Stimulated activated naive CD8-positive, alpha-beta T cell treated with anti-CD3 and anti-CD28 coated beads, Interleukin-15, Interleukin-2, amounts not matched to agents 100 ng/mL and 50 ng/mL, for 24 hours (primary cell): ENCODE measurements around the gene NUTM1.

Source experiments
- H3K27ac Mint-ChIP-seq: one replicate; pipeline ENCODE4 v1.8.0; 2021; ENCODE audit warnings: mild to moderate bottlenecking, mixed read lengths
- H3K27me3 Mint-ChIP-seq: one replicate; pipeline ENCODE4 v1.8.0; 2021; ENCODE audit warnings: mixed read lengths
- H3K36me3 Mint-ChIP-seq: one replicate; pipeline ENCODE4 v1.8.0; 2021; ENCODE audit warnings: low read depth, mixed read lengths
- H3K4me1 Mint-ChIP-seq: one replicate; pipeline ENCODE4 v1.8.0; 2021; ENCODE audit warnings: low read depth, mixed read lengths
- H3K4me3 Mint-ChIP-seq: one replicate; pipeline ENCODE4 v1.8.0; 2021; ENCODE audit warnings: mild to moderate bottlenecking, mixed read lengths
- H3K9me3 Mint-ChIP-seq: one replicate; pipeline ENCODE4 v1.8.0; 2021; ENCODE audit warnings: mixed read lengths

NUTM1 gene, protein sequence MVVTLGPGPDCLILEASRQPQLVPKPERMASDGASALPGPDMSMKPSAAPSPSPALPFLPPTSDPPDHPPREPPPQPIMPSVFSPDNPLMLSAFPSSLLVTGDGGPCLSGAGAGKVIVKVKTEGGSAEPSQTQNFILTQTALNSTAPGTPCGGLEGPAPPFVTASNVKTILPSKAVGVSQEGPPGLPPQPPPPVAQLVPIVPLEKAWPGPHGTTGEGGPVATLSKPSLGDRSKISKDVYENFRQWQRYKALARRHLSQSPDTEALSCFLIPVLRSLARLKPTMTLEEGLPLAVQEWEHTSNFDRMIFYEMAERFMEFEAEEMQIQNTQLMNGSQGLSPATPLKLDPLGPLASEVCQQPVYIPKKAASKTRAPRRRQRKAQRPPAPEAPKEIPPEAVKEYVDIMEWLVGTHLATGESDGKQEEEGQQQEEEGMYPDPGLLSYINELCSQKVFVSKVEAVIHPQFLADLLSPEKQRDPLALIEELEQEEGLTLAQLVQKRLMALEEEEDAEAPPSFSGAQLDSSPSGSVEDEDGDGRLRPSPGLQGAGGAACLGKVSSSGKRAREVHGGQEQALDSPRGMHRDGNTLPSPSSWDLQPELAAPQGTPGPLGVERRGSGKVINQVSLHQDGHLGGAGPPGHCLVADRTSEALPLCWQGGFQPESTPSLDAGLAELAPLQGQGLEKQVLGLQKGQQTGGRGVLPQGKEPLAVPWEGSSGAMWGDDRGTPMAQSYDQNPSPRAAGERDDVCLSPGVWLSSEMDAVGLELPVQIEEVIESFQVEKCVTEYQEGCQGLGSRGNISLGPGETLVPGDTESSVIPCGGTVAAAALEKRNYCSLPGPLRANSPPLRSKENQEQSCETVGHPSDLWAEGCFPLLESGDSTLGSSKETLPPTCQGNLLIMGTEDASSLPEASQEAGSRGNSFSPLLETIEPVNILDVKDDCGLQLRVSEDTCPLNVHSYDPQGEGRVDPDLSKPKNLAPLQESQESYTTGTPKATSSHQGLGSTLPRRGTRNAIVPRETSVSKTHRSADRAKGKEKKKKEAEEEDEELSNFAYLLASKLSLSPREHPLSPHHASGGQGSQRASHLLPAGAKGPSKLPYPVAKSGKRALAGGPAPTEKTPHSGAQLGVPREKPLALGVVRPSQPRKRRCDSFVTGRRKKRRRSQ

DNA sequence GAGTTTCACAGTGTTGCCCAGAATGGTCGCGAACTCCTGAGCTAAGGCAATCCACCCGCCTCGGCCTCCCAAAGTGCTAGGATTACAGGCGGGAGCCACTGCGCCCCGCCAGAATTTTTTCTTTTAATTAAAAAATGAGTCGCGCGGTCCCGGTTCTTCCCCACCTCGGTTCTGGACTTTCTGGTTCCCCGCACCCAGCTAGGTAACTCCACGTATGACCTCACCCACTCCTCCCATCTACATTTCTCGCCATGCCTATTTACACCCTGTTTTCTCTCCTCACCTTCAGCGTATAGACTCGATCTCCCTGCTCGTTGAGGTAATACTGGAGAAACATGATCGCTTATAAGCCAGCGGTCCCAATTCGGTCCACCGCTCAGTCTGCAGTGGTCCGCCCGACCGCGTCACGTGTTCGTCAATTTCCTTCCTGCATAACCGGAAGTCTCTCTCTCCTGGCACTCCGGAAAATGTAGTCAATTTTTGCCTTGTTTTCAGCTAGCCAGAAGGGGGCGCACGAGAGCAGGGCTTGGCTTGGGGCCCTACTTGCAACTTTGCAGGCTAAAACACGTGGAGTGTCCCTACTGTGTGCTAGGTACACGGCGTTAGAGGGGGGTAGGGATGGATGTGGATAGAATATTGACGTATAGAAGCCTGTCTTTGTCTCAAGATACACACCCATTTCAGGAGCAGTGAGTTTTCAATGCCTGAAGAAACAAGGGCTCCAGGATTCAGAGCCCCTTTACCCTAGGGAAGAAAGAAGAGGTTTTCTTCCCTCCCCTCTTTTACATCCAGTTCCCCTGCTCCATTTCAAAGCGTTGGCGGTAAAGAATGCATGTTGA is at the start of gene NUTM1, which contains the start of gene NOP10:
Gene NUTM1 (plus strand): TSS at position 579 of the 839 bp plus-strand sequence. CDS start 382 bp downstream, outside the sequence.
Gene NOP10 (minus strand): TSS at position 400 of the 839 bp plus-strand sequence. CDS start 63 bp downstream, at position 337.
- H3K9me3 Mint-ChIP-seq: no peaks in the 10 kb centered on the region
- H3K4me3 Mint-ChIP-seq: no peak within 1 kb of the TSS
- peak within 1 kb of the TSS; percentile 87 for H3K27ac Mint-ChIP-seq
- H3K27me3 Mint-ChIP-seq: no peaks in the 10 kb centered on the region
- peaks cover 32% of the 10 kb centered on the region for H3K36me3 Mint-ChIP-seq
- peaks cover 35% of the 10 kb centered on the region for H3K4me1 Mint-ChIP-seq

DNA sequence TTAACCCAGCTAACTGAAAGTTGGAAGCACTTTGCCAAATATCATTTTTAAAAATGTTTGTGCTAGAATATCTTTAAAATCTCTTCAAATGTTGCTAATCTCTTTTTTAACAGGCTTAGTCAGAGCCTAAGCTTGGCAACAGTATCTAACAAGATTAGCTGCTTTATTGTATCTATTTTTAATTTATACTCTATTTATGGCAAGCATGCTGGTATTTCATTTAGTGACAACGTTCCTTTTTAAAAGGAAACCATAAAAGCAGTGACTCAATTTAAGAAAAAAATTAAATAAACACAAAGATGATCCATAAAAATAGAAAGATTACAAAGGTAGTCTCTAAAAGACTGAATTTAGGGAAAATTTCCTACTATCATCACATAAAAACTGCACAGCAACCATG is 46.1 kb upstream of the NUTM1 start:
- H3K4me3 Mint-ChIP-seq: no peak overlapping the region
- peaks cover 13% of the 10 kb centered on the region for H3K36me3 Mint-ChIP-seq
- peaks cover 39% of the 10 kb centered on the region for H3K4me1 Mint-ChIP-seq
- no peaks in the 10 kb centered on the region for H3K27me3 Mint-ChIP-seq
- H3K27ac Mint-ChIP-seq: no peak overlapping the region
- no peaks in the 10 kb centered on the region for H3K9me3 Mint-ChIP-seq

DNA sequence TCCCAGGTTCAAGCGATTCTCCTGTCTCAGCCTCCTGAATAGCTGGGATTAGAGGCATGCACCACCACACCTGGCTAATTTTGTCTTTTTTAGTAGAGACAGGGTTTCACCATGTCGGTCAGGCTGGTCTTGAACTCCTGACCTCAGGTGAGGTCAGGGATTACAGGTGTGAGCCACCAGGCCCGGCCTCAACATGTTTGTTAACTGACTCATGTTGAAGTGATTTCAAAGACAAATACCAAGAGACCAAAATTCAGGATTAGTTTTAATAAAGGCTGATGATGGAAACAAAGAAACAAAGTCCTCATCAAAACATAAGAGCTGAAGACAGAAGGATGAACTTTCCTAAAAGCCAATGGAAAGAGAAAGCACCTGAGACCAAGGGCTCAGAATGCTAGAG is 42.1 kb upstream of the NUTM1 start:
- Mint-ChIP-seq H3K36me3 (peaks cover 15% of the 10 kb centered on the region), H3K27ac (no peak overlapping the region), H3K27me3 (no peaks in the 10 kb centered on the region), H3K4me3 (no peak overlapping the region), H3K4me1 (peaks cover 53% of the 10 kb centered on the region), H3K9me3 (no peaks in the 10 kb centered on the region)

DNA sequence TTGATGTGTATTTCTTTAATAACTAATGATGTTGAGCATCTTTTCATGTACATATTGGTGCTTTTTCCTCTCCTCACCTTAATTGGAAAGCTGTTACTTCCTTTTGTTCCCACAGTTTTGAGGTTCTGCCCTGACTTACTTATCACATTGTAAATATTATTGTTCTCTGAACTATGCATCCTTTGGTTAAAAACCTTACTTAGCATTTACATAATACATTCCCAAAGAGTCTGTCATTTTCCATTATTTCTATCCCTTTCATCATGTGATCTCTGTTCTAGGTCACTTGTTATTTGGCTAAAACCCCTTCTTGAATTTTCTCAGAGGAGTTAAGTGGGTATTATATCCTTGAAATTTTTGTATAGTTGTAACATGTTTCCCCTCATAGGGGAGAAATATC is 38.5 kb upstream of the NUTM1 start:
- H3K27ac Mint-ChIP-seq: no peak overlapping the region
- H3K36me3 Mint-ChIP-seq: peaks cover 27% of the 10 kb centered on the region
- H3K4me3 Mint-ChIP-seq: no peak overlapping the region
- no peaks in the 10 kb centered on the region for H3K9me3 Mint-ChIP-seq
- H3K27me3 Mint-ChIP-seq: no peaks in the 10 kb centered on the region
- peaks cover 51% of the 10 kb centered on the region for H3K4me1 Mint-ChIP-seq

DNA sequence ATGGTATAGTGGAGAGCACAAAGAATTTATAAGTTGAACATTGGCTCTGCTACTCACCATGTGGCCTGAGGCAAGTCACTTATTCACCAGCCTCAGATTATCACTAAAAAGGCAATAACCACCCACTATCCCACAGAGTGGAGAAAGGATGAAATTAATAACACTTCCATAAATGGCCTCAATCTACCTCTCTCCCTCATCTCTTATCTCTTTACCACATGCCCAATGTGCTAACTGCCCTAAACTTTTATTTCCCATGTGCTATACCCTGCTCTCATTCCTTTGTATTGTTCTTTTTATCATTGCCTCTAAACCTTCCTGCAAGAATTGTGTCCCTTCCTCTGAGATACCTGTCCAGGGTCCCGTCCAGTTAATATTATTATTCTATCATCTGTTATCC is 31.6 kb upstream of the NUTM1 start:
- Mint-ChIP-seq H3K4me3 (no peak overlapping the region), H3K36me3 (peaks cover 22% of the 10 kb centered on the region), H3K27me3 (no peaks in the 10 kb centered on the region), H3K4me1 (peaks cover 54% of the 10 kb centered on the region), H3K27ac (no peak overlapping the region), H3K9me3 (no peaks in the 10 kb centered on the region)

DNA sequence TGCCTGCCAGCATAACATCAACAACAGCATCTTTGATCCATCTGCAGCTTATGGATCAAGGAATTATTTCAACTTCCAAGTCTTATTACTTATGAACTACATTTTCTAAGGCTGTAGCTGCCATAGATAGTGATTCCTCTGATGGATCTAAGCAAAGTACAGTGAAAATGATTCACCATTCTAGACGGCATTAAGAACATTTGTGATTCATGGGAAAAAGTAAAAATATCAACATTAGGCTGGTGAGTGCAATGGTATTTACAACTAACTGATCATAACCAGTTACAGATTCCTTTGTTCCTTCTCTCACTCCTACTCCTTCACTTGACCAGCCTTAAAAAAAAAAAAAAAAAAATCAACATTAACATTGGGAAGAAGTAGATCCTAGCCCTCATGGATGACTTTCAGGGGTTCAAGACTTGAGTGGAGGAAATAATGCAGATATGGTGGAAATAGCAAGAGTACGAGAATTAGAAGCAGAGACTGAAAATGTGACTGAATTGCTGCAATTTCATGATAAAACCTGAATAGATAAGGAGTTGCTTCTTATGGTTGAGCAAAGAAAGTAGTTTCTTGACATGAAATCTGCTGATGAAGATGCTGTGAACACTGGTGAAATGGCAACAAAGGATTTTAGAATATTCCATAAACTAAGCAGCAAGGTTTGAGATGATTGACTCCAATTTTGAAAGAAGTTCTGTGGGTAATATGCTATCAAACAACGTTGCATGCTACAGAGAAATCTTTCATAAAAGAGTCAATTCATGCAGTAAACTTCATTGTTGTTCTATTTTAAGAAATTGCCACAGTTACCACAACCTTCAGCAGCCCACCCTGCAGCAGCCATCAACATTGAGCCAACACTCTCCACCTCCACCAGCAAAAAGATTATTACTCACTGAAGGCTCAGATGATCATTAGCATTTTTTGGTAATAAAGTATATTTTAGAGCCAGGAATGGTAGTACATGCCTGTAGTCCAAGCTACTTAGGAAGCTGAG is 28.3 kb upstream of the NUTM1 start:
- H3K9me3 Mint-ChIP-seq: no peaks in the 10 kb centered on the region
- H3K4me1 Mint-ChIP-seq: peaks cover 65% of the 10 kb centered on the region
- H3K27me3 Mint-ChIP-seq: no peaks in the 10 kb centered on the region
- H3K36me3 Mint-ChIP-seq: peaks cover 10% of the 10 kb centered on the region
- no peak overlapping the region for H3K27ac Mint-ChIP-seq
- H3K4me3 Mint-ChIP-seq: no peak overlapping the region

DNA sequence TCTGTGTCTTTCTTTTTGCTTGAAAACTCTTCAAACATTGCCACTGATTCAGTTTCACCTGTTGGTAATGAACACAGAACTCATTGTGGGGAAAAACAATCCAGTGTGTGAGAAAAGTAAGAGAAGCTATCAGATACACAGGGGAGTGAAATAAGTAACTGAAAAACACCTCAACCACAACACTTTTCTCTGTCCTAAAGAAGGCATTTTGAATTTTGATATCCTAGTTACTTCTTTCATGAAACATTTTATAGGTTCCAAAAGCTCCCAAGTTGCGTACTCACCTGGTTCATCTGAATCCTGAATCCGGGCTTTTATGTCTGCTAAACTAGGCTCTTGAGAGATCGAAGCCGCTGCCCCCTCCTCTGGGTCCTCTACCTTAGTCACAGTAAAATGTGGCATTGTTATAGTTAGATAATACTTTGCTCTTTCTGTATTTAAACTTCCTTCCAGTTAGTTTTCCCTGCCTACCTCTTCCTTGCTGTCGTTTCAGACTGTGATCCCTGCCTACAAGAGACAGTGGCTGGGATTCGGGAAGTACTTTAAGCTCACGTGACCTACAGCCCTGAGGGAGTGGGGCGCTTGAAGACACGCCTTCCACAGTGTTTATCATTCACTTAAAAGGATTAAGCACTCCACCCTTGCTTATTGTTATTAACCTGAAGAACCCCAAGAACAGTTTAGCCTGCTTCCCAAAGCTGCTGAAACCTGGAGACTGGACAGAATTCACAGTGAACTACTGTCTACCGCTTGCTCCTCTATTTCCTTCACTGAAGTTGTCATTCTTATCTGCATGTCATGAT is 24.6 kb upstream of the NUTM1 start:
- peak overlapping the region; percentile 94 for H3K27ac Mint-ChIP-seq
- no peaks in the 10 kb centered on the region for H3K9me3 Mint-ChIP-seq
- no peaks in the 10 kb centered on the region for H3K27me3 Mint-ChIP-seq
- peaks cover 10% of the 10 kb centered on the region for H3K36me3 Mint-ChIP-seq
- peak overlapping the region; percentile 94 for H3K4me3 Mint-ChIP-seq
- peaks cover 71% of the 10 kb centered on the region for H3K4me1 Mint-ChIP-seq

DNA sequence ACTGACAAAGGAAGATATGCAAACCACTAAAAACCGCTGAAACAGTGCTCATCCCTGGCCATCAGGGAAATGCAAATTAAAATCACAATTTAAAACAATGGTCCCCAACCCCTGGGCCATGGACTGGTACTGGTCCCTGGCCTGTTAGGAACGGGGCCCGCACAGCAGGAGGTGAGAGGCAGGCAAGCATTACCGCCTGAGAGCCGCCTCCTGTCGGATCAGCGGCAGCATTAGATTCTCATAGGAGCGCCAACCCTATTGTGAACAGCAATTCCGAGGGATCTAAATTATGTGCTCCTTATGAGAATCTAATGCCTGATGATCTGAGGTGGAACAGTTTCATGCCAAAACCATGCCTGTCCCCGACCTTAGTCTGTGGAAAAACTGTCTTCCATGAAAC is 19.9 kb upstream of the NUTM1 start:
- peaks cover 73% of the 10 kb centered on the region for H3K4me1 Mint-ChIP-seq
- H3K27ac Mint-ChIP-seq: no peak overlapping the region
- no peak overlapping the region for H3K4me3 Mint-ChIP-seq

DNA sequence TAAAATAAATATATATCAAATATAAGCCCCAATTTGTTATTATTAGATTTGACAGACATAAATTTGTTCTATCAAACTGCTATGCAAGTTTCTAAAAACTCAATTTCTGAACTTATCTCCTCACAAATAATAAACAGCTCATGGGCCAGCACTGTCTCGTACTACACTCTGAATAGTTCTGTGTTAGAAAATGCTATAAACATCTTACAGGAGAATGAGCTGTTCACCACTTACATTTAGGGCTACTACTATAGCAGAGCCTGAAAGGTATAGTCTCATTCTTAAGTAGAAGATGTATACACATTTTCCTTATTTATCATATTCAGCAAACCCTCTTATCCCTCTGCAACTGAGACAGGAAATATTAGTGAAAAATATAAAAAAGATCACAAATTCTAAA is 18.2 kb upstream of the NUTM1 start:
- H3K27ac Mint-ChIP-seq: peak overlapping the region; percentile 67
- no peaks in the 10 kb centered on the region for H3K36me3 Mint-ChIP-seq
- H3K4me3 Mint-ChIP-seq: no peak overlapping the region

More for the DNA sequence above, 19.9 kb upstream of the NUTM1 start:
- Mint-ChIP-seq H3K9me3 (no peaks in the 10 kb centered on the region), H3K36me3 (no peaks in the 10 kb centered on the region), H3K27me3 (no peaks in the 10 kb centered on the region)

DNA sequence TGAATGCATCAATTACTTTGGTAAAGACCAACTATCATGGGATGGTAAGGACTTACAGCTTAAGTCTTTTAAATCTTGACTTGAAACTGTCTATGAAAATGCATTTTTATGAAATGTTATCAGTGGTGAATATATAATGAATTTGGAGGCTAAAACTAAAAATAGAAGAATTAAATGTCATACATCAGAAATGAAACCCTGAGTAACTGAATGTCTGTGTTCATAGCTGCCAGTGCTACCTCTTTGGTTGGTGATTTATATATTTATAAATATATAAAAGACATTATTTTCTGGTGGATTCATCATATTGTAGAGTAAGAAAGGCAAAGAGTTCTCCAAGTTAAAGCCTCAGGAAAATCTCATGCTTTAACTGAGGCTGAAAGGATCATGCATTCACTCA is 17.7 kb upstream of the NUTM1 start:
- peak overlapping the region; percentile 85 for H3K27ac Mint-ChIP-seq

More for the DNA sequence above, 18.2 kb upstream of the NUTM1 start:
- H3K4me1 Mint-ChIP-seq: peaks cover 72% of the 10 kb centered on the region
- H3K27me3 Mint-ChIP-seq: no peaks in the 10 kb centered on the region
- no peaks in the 10 kb centered on the region for H3K9me3 Mint-ChIP-seq

DNA sequence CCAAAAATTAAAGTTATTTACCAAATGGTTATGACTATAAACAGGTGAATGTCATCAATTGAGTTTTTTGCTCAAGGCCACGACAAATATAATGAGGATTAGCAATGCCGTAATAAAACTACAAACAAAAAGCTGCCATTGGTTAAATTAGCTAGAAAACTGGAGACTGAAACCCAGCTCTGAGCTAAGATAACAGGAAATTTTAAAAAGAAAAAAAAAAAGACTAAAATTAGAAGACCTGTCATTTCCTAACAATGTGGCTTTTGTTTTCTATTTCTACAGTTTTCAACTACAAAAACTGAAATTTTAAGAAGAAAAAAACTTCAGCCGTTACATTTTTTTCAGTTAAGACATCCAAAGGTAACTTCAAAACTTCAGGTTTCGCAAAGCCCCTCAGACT is 15.2 kb upstream of the NUTM1 start:
- peaks cover 85% of the 10 kb centered on the region for H3K4me1 Mint-ChIP-seq

More for the DNA sequence above, 17.7 kb upstream of the NUTM1 start:
- Mint-ChIP-seq H3K4me3 (peak overlapping the region; percentile 54), H3K36me3 (no peaks in the 10 kb centered on the region), H3K9me3 (no peaks in the 10 kb centered on the region), H3K4me1 (peaks cover 72% of the 10 kb centered on the region), H3K27me3 (no peaks in the 10 kb centered on the region)

DNA sequence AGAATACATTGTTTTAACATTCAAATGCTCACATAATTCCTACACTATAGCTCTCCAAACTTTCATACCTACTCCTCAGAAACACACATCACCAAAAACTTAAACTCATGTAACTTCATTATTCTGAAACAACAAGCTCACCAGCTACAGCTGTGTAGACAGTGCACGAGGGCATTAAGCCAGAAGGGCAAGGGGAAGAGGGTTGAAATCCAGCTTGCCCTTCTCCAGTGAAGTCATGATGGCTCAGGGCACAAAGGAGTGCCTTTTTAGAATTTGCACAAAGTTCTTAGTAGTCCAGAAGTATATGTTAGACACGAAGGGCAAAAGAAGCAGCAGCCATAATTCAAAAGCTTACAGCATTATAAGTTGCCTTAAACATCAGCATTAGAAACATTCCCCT is 14.1 kb upstream of the NUTM1 start:
- no peaks in the 10 kb centered on the region for H3K27me3 Mint-ChIP-seq
- H3K27ac Mint-ChIP-seq: peak overlapping the region; percentile 85
- H3K36me3 Mint-ChIP-seq: no peaks in the 10 kb centered on the region
- H3K4me3 Mint-ChIP-seq: peak overlapping the region; percentile 66
- H3K9me3 Mint-ChIP-seq: no peaks in the 10 kb centered on the region
- peaks cover 93% of the 10 kb centered on the region for H3K4me1 Mint-ChIP-seq

More for the DNA sequence above, 15.2 kb upstream of the NUTM1 start:
- no peaks in the 10 kb centered on the region for H3K27me3 Mint-ChIP-seq
- H3K4me3 Mint-ChIP-seq: peak overlapping the region; percentile 68
- H3K36me3 Mint-ChIP-seq: no peaks in the 10 kb centered on the region
- peak overlapping the region; percentile 85 for H3K27ac Mint-ChIP-seq
- H3K9me3 Mint-ChIP-seq: no peaks in the 10 kb centered on the region
